Right lobe of liver (tissue), 4 donors: ENCODE data around the gene MICALL1.

Experiments
- CTCF ChIP-seq, 4 donors: fragments of 200-600 bp in 3 of 4; fragments of 450-650 bp in 1 of 4; IDR thresholded peaks; one replicate each; pipeline versions ENCODE4 v1.5.1 to v1.8.0; 2016 to 2022; ENCODE audit warnings: antibody characterized with exemption in 4 of 4, mild to moderate bottlenecking in 2 of 4
- POLR2A ChIP-seq: fragments of 450-650 bp; IDR thresholded peaks from one replicate; pipeline ENCODE4 v1.6.1; 2017; ENCODE audit warnings: antibody characterized with exemption, mild to moderate bottlenecking
- donor health status: DM: no; HTN: no; CAD: no.
- donor health status: DM: no; HTN: no; CAD: no.
- donor health status: DM: no; HTN: yes; CAD: no.

- TF ChIP-seq CTCF (IDR thresholded peaks at IDR 0.05) (no peak), POLR2A (no peak)
Measured at GRCh38 chr22:37926771-37927636, 20.9 kb downstream of the MICALL1 start.
